Parathyroid adenoma (tissue), 2 donors: ENCODE measurements around the gene SHC2.

Experiments used
- H2AFZ ChIP-seq: fragments of 300-600 bp; sonication (generic); one replicate; pipeline ENCODE4 v1.7.0; 2017; ENCODE audit warnings: antibody characterized with exemption, mild to moderate bottlenecking
- H3K27ac ChIP-seq: fragments of 300-600 bp; sonication (generic); one replicate; pipeline ENCODE4 v1.7.0; 2017
- H3K27me3 ChIP-seq: fragments of 300-600 bp; sonication (generic); one replicate; pipeline ENCODE4 v1.7.0; 2017; ENCODE audit warnings: low read length; ENCODE audit not compliant: control insufficient read depth, insufficient read depth
- H3K36me3 ChIP-seq: fragments of 300-600 bp; sonication (generic); one replicate; pipeline ENCODE4 v1.7.0; 2017; ENCODE audit warnings: low read length; ENCODE audit not compliant: control insufficient read depth, insufficient read depth
- H3K4me1 ChIP-seq: fragments of 300-600 bp; sonication (generic); one replicate; pipeline ENCODE4 v1.7.0; 2017; ENCODE audit warnings: control low read depth
- H3K4me2 ChIP-seq: fragments of 300-600 bp; sonication (generic); one replicate; pipeline ENCODE4 v1.7.0; 2017; ENCODE audit warnings: low read length
- H3K4me3 ChIP-seq: fragments of 300-600 bp; sonication (generic); one replicate; pipeline ENCODE4 v1.7.0; 2017; ENCODE audit warnings: low read depth, low read length
- H3K79me2 ChIP-seq: fragments of 300-600 bp; sonication (generic); one replicate; pipeline ENCODE4 v1.7.0; 2017; ENCODE audit warnings: control low read depth
- H3K9ac ChIP-seq: fragments of 300-600 bp; sonication (generic); one replicate; pipeline ENCODE4 v1.7.0; 2017; ENCODE audit warnings: mild to moderate bottlenecking
- H3K9me3 ChIP-seq: fragments of 300-600 bp; sonication (generic); one replicate; pipeline ENCODE4 v1.7.0; 2017; ENCODE audit warnings: low read length; ENCODE audit not compliant: control insufficient read depth
- CTCF ChIP-seq: fragments of 300-600 bp; sonication (generic); IDR thresholded peaks from one replicate; pipeline ENCODE4 v1.7.0; 2017; ENCODE audit warnings: antibody characterized with exemption, mild to moderate bottlenecking
- donor health status: primary hyperparathyroidism.

The SHC2 gene

DNA sequence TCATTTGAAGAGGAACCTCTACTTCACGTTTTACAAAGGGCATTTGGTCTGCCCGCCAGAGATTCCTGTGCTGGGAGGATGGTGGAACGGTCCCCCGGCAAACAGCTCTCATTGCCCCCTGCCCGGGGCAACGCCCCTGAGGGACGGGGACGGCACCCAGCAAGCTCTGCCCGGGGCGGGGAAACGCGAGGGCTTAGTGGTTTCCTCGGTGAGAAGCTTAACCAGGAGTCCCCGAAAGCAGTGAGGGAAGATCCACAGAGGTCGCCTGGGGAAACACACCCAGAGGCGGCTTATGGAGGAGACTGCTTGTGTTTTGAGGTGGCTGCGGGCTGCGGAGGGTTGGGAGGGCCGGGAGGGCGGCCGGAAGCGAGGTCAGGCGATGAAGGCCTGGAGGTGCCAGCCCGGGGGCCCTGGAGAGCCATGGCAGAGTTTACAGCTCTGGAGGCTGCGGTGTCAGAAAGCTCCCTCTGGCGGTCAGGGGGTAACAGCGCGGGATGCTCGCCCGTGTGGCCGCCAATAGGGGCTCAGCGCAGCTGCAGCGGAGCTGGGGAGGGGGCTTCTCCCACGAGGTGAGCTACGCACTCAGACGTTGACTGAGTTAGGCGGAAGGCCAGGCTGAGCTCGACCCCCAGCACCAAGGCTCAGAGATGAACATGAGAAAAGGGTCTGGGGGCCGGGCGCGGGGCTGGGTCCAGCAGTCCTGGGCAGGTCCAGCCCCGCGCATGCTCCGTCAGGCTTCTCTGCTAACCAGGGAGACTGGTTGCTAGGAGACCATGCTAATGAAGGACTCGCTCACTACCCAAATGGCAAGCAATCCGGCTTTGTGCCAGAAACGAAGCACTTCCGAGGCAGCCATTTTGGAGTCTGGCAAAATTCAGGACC lies 45.8 kb upstream of the SHC2 start:
- Histone ChIP-seq H3K79me2 (peaks cover 8% of the 10 kb centered on the region), H3K4me2 (peak overlapping the region; percentile 73), H3K9me3 (no peaks in the 10 kb centered on the region), H3K27me3 (no peaks in the 10 kb centered on the region), H2AFZ (peak overlapping the region; percentile 98), H3K9ac (no peak overlapping the region), H3K4me3 (peak overlapping the region; percentile 97), H3K4me1 (peaks cover 3% of the 10 kb centered on the region), H3K36me3 (no peaks in the 10 kb centered on the region), H3K27ac (peak overlapping the region; percentile 94)
- peak; percentile 96 for TF ChIP-seq CTCF

GRCh38 chr19:504616-505015 lies 43.8 kb upstream of the SHC2 start:
- Histone ChIP-seq H3K36me3 (no peaks in the 10 kb centered on the region), H3K27ac (no peak overlapping the region), H2AFZ (no peak overlapping the region)

GRCh38 chr19:501646-502045 lies 40.8 kb upstream of the SHC2 start:
- Histone ChIP-seq H3K27me3 (no peaks in the 10 kb centered on the region), H3K4me1 (peaks cover 4% of the 10 kb centered on the region), H3K27ac (no peak overlapping the region), H3K36me3 (no peaks in the 10 kb centered on the region), H3K9me3 (no peaks in the 10 kb centered on the region), H3K9ac (no peak overlapping the region), H3K4me3 (no peak overlapping the region), H3K79me2 (no peaks in the 10 kb centered on the region), H3K4me2 (no peak overlapping the region), H2AFZ (no peak overlapping the region)
- TF ChIP-seq CTCF: no peak

More at GRCh38 chr19:504616-505015, 43.8 kb upstream of the SHC2 start:
- H3K4me3 ChIP-seq: no peak overlapping the region
- TF ChIP-seq CTCF: no peak
- no peaks in the 10 kb centered on the region for H3K27me3 ChIP-seq
- no peak overlapping the region for H3K4me2 ChIP-seq
- H3K9me3 ChIP-seq: no peaks in the 10 kb centered on the region
- H3K4me1 ChIP-seq: peaks cover 3% of the 10 kb centered on the region
- peaks cover 8% of the 10 kb centered on the region for H3K79me2 ChIP-seq
- no peak overlapping the region for H3K9ac ChIP-seq

DNA sequence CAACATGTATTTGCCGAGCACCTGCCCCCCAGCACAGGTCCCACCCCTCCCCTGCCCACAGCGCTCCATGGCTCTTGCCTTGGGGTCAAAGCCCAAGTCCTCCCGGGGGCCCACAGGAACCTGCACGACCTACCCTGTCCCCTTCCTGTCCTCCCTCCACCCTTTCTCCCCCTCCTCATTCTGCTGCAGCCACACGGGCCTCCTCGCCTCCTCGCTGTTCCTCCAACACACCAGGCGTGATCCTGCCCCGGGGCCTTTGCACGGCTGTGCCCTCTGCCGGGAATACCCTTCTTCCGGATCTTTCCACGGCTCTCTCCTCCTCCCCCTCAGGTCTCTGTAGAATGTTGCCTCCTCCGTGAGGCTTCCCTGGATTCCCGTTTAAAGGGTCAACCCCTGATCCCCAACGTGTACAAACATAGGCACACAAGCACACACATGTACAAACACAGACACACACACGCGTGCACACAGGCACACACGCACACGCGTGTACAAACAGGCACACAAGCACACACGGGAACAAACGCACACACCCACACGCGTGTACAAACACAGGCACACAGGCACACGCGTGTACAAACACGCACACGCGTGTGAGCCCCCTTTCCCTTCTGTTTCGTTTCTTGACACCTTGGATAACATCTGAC lies 38.3 kb upstream of the SHC2 start:
- Histone ChIP-seq H3K79me2 (no peaks in the 10 kb centered on the region), H3K4me1 (peaks cover 2% of the 10 kb centered on the region), H2AFZ (no peak overlapping the region), H3K27me3 (no peaks in the 10 kb centered on the region), H3K9ac (no peak overlapping the region), H3K4me2 (no peak overlapping the region), H3K4me3 (no peak overlapping the region), H3K9me3 (no peaks in the 10 kb centered on the region), H3K27ac (no peak overlapping the region), H3K36me3 (no peaks in the 10 kb centered on the region)
- TF ChIP-seq CTCF: no peak
